ENCODE measurements around the gene PTPRE. TPM values are rescaled to one million over a fixed set of nuclear protein-coding genes. Genes with fewer than 3 reads are reported as not detected.
A peak's percentile ranks its signal among the peaks of the same experiment; 100 is the strongest.

The PTPRE gene
- total and polyA plus RNA-seq, 8 donors = 1.0 to 7.1 (median 2.1) TPM

GRCh38 chr10:127968659-127969058 is 61.8 kb downstream of the PTPRE start:
- peak in 2 of 4 donors; percentile 19 to 70 for ATAC-seq
- FAIRE-seq = no peak

DNA sequence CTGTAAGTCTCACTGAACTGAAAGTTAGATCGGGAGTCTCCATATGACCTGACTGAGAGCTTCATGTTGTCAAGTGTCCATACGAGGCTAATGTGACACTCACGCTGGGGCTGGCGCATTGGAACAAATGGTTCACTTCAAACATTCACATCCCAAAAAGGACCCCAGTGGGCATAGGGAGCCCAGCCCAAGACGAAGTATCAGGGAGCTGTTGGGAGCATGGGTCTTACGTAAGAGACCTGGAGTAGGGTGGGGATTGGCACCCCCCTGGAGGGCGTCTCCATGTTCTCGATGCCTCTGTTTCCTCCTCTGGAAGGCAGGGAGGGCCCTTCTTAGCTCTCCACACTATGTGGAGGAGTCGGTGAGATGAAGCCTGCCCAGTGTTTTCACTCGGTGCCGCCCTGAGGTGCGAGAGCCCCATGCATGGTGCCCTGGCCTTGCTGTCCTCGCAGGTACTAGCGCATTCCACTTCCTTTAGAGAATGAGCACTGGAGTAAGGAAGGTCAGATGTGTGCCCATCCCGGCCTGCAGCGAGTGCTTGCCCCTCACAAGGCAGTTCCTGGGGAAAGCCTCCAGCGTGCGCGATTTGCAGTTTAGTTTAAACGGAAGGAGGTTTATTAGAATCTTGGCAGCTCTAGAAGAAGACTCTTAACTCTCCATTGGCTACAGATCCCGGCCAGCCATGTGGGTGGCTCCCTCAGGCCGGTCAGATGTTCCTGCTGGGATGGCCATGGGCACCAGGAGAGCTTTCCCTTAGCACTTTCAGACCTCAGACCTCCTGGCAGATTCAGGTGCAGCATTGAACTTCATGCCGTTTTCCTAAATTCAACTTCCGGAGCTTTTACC is 64.4 kb downstream of the PTPRE start:
- Histone ChIP-seq H3K4me1 (no peaks in the 10 kb centered on the region), H3K27ac (no peak overlapping the region), H3K4me3 (no peak overlapping the region), H3K9me3 (no peaks in the 10 kb centered on the region), H3K36me3 (no peaks in the 10 kb centered on the region), H3K27me3 (no peaks in the 10 kb centered on the region)
- ATAC-seq (no peak), FAIRE-seq (no peak), DNase-seq (no peak)
- no peak for TF ChIP-seq CTCF (IDR thresholded peaks at IDR 0.05)
- intact Hi-C loops (cut with DNase I) = no loop called here
- 73 to 81% methylated on average over 24 of the region's 24 CpGs for WGBS, 2 donors

More at GRCh38 chr10:127968659-127969058, 61.8 kb downstream of the PTPRE start:
- Histone ChIP-seq H3K4me3 (no peak overlapping the region), H3K4me1 (no peaks in the 10 kb centered on the region), H3K27ac (no peak overlapping the region), H3K9me3 (no peaks in the 10 kb centered on the region), H3K36me3 (no peaks in the 10 kb centered on the region), H3K27me3 (no peaks in the 10 kb centered on the region)
- TF ChIP-seq CTCF (IDR thresholded peaks at IDR 0.05) = no peak
- DNase-seq = no peak
- 13% methylated on average over 1 of the region's 1 CpG for WGBS, 2 donors
- intact Hi-C loops (cut with DNase I) = no loop called here

GRCh38 chr10:127971963-127972615 is 65.2 kb downstream of the PTPRE start:
- TF ChIP-seq CTCF (IDR thresholded peaks at IDR 0.05) = no peak
- Histone ChIP-seq H3K4me3 (no peak overlapping the region), H3K4me1 (no peaks in the 10 kb centered on the region), H3K36me3 (no peaks in the 10 kb centered on the region), H3K27ac (no peak overlapping the region), H3K9me3 (no peaks in the 10 kb centered on the region), H3K27me3 (no peaks in the 10 kb centered on the region)
- DNase-seq = no peak
- WGBS, 2 donors = 62 to 72% methylated on average over 12 of the region's 12 CpGs
- intact Hi-C loops (cut with DNase I) = no loop called here
- FAIRE-seq = no peak
- peak in 1 of 4 donors; percentile 21 for ATAC-seq

DNA sequence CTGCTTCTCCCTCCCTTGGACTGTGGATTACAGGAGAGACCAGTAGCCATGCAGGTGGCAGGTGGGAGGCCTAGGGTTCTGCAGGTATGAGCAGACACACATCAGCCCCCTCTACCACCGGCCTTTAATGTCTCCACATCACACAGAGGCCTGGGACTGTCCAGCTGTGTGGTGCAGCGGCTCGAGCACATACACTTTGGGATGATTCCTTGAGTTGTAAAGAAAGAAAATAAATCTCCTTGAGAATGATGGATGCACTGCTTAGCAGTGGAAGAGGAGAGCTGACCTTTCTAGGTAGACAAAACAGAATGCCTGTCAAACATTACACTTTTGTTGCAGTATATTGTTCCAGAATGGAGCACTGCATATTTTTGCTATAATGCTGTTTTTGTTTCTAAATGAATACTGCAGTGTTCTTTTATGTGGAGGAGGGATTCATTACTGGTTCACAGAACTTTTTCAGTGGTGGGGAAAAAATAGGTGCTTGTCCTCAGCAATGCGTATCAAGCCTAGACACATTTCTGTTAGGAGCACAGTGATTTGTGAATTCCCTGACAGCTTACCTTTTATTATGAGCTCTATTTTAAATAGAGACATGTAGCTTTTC is 66.0 kb downstream of the PTPRE start:
- DNase-seq = no peak
- H3K9me3 ChIP-seq = no peaks in the 10 kb centered on the region
- no peak for FAIRE-seq

More for the DNA sequence above, 66.0 kb downstream of the PTPRE start:
- WGBS, 2 donors = 78 to 82% methylated on average over 4 of the region's 4 CpGs
- Histone ChIP-seq H3K27me3 (no peaks in the 10 kb centered on the region), H3K36me3 (no peaks in the 10 kb centered on the region), H3K27ac (no peak overlapping the region), H3K4me3 (no peak overlapping the region), H3K4me1 (no peaks in the 10 kb centered on the region)
- no peak for TF ChIP-seq CTCF (IDR thresholded peaks at IDR 0.05)
- intact Hi-C loops (cut with DNase I) = no loop called here
- ATAC-seq = no peak

Data from pancreas (tissue), 10 donors.